DND-41 (cell line): ENCODE data around the gene IQGAP1.

Source experiments
- CTCF ChIP-seq: IDR thresholded peaks from 2 replicates; pipeline ENCODE4 v1.5.1; 2012; ENCODE audit warnings: borderline replicate concordance, low read length, moderate library complexity, mild to moderate bottlenecking; ENCODE audit not compliant: poor library complexity, severe bottlenecking; ENCODE audit errors: extremely low read depth
- EZH2 ChIP-seq: IDR thresholded peaks from 3 replicates; pipeline ENCODE4 v1.6.1; 2012; ENCODE audit warnings: borderline replicate concordance, low read depth, mild to moderate bottlenecking, moderate library complexity, low read length, inconsistent platforms; ENCODE audit not compliant: severe bottlenecking

GRCh38 chr15:90340345-90340744 lies 47.7 kb upstream of the IQGAP1 start:
- TF ChIP-seq CTCF (no peak), EZH2 (no peak)
